Activated CD4-positive, alpha-beta memory T cell treated with anti-CD3 and anti-CD28 coated beads, Interleukin-2, amount 10 ng/mL, durations not matched to agents 7 days and 5 days (primary cell): ENCODE measurements around the gene BBC3. TPM values are rescaled to one million over a fixed set of nuclear protein-coding genes. Genes with fewer than 3 reads are reported as not detected.
"Not testable (repeated sequence)": the region's sequence is repeated elsewhere in the genome, so short reads cannot be mapped to it uniquely, and the experiment has no call there.

ENCODE experiments used
- CTCF ChIA-PET: fragments of 350-600 bp; sonication (Branson Sonifier 250); formaldehyde crosslinking; loops from one replicate; lab custom pipeline; 2021; ENCODE audit warnings: antibody characterized with exemption, inconsistent platforms; lab: Charles Lee
- POLR2A ChIA-PET: fragments of 350-600 bp; sonication (Branson Sonifier 250); formaldehyde crosslinking; loops from one replicate; lab custom pipeline; 2021; ENCODE audit warnings: antibody characterized with exemption; lab: Charles Lee
- DNase-seq: peaks from one replicate; pipeline ENCODE4 v3.0.0-alpha.2; 2020
- H3K27ac Mint-ChIP-seq: one replicate; pipeline ENCODE4 v1.8.0; 2021; ENCODE audit warnings: mild to moderate bottlenecking, mixed read lengths
- H3K27me3 Mint-ChIP-seq: one replicate; pipeline ENCODE4 v1.8.0; 2021; ENCODE audit warnings: mixed read lengths
- H3K36me3 Mint-ChIP-seq: one replicate; pipeline ENCODE4 v1.8.0; 2021; ENCODE audit warnings: low read depth, mixed read lengths
- H3K4me1 Mint-ChIP-seq: one replicate; pipeline ENCODE4 v1.8.0; 2021; ENCODE audit warnings: mixed read lengths
- H3K4me3 Mint-ChIP-seq: one replicate; pipeline ENCODE4 v1.8.0; 2021; ENCODE audit warnings: mild to moderate bottlenecking, mixed read lengths
- H3K9me3 Mint-ChIP-seq: one replicate; pipeline ENCODE4 v1.8.0; 2021; ENCODE audit warnings: mixed read lengths
- total RNA-seq, 2 experiments: library from RNA; stranded (reverse); gene quantifications; one replicate each; pipeline ENCODE4 v1.2.3, GENCODE V29; 2021

Gene BBC3
- total RNA-seq, 2 experiments from 2014 or later: 17.3 to 19.0 TPM

DNA sequence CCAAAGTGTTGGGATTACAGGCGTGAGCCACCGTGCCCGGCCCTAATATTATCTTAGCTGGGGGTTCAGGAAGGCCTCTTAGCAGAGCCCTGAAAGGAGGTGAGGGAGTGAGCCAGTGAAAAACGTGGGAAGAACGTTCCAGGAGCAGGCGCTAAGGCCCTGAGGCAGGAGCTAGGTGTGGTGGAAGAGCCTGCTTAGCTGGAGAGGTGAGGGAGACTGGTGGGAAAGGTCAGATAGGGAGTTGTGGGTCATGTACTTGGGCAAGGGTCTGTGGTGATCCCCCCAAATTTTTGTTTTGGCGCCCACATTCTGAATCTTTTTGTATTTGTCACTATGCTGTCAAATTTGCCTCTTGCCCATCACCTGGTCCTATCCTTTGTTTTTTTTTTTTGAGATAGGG is 38.6 kb upstream of the BBC3 start:
- Mint-ChIP-seq H3K27me3 (no peaks in the 10 kb centered on the region), H3K36me3 (peaks cover 36% of the 10 kb centered on the region), H3K4me3 (no peak overlapping the region), H3K9me3 (no peaks in the 10 kb centered on the region), H3K27ac (no peak overlapping the region), H3K4me1 (peaks cover 10% of the 10 kb centered on the region)
- POLR2A ChIA-PET: interaction anchor here (0.9 to 3.9 kb wide), 2 partner anchors 10 to 13 kb away, joined by 4 to 12 read pairs; partner anchors contain the start of gene CCDC9
- DNase-seq: no peak
- CTCF ChIA-PET: no interaction called here

DNA sequence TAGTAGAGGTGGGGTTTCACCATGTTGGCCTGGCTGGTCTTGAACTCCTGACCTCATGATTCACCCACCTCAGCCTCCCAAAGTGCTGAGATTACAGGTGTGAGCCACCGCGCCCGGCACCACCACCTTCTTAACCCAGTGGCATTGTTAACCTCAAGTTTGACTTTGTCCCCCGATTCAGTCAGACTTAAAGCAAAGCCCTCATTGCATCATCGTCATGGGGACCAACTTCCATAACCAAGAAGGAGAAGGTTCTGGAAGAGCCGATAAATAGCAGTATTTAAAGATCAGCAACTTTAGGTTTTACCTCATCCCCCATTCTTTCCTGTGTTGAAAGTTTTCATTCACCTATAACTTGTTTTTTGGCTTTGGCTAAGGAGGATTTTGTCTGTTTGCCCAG is 37.0 kb upstream of the BBC3 start:
- Mint-ChIP-seq H3K4me1 (peaks cover 9% of the 10 kb centered on the region), H3K9me3 (no peaks in the 10 kb centered on the region), H3K4me3 (no peak overlapping the region), H3K27ac (no peak overlapping the region), H3K36me3 (peaks cover 41% of the 10 kb centered on the region), H3K27me3 (no peaks in the 10 kb centered on the region)
- no peak for DNase-seq
- ChIA-PET CTCF (no interaction called here), POLR2A (no interaction called here)

DNA sequence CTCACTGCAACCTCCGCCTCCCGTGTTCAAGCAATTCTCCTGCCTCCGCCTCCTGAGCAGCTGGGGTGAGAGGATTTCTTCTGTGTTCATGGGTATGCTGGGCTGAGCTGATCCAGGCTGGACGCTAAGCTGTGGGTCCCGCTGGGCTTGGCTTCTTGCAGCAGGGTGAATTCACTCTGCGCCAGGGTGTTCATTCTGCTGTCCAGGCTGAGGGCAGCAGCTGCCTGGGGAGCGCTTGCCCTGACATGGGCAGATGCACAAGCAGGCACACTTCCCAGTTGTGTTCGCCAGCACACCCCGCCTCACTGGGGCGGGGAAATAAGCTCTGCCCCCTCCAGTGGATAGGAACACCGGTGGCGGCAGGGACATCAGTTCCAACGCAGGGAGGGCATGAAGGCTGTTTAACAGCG is 36.4 kb upstream of the BBC3 start:
- Mint-ChIP-seq H3K27ac (no peak overlapping the region), H3K36me3 (peaks cover 47% of the 10 kb centered on the region), H3K4me3 (no peak overlapping the region), H3K9me3 (no peaks in the 10 kb centered on the region), H3K27me3 (no peaks in the 10 kb centered on the region), H3K4me1 (peaks cover 5% of the 10 kb centered on the region)
- ChIA-PET POLR2A (interaction anchor here (1.1 kb wide), 1 partner anchor 11 kb away, joined by 4 read pairs; the partner anchor contains the start of gene CCDC9), CTCF (no interaction called here)
- no peak for DNase-seq

DNA sequence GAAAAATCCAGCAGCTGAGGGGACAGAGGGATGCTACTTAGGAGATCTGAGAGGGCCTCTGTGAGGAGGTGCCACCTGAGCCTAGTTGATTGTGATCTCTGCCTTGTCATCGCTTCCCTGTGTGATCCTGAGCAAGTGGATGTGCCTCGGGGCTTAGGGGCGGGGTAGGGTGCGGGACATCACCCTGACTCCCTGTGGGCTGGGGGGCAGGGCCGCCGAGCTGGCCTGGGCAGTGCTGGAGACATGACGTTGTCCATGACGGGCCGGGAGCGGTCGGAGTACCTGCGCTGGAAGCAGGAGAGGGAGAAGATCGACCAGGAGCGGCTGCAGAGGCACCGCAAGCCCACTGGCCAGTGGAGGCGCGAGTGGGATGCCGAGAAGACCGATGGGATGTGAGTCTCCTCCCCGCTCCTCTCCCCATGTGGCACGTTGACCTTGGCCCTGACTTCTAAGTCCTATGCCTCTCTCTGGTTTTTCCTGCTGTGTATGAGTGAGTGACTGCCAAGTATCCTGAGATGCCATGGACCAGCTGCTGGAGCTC is 35.5 kb upstream of the BBC3 start:
- DNase-seq: no peak
- Mint-ChIP-seq H3K27me3 (no peaks in the 10 kb centered on the region), H3K9me3 (no peaks in the 10 kb centered on the region), H3K36me3 (peaks cover 48% of the 10 kb centered on the region), H3K27ac (no peak overlapping the region), H3K4me3 (no peak overlapping the region), H3K4me1 (peaks cover 3% of the 10 kb centered on the region)
- POLR2A ChIA-PET: interaction anchor here (1.1 kb wide), 1 partner anchor 10 kb away, joined by 4 read pairs; the partner anchor contains the start of gene CCDC9
- CTCF ChIA-PET: no interaction called here

DNA sequence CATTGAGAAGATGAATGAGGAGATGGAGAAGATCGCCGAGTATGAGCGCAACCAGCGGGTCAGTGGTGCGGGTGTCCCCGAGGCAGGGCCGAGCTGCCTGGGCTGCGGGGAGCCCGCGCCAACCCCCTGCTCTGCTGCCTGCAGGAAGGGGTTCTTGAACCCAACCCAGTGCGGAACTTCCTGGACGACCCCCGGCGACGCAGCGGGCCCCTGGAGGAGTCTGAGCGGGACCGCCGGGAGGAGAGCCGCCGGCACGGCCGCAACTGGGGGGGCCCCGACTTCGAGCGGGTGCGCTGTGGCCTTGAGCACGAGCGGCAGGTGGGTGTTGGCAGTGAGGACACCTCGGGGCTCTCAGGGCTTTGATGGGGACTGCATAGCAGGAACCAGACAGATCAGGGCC is 33.6 kb upstream of the BBC3 start:
- no peak overlapping the region for H3K27ac Mint-ChIP-seq
- peaks cover 50% of the 10 kb centered on the region for H3K36me3 Mint-ChIP-seq
- H3K4me3 Mint-ChIP-seq: no peak overlapping the region
- no peaks in the 10 kb centered on the region for H3K9me3 Mint-ChIP-seq
- H3K4me1 Mint-ChIP-seq: peaks cover 13% of the 10 kb centered on the region
- no peaks in the 10 kb centered on the region for H3K27me3 Mint-ChIP-seq
- no peak for DNase-seq
- CTCF ChIA-PET: no interaction called here
- POLR2A ChIA-PET: interaction anchor here (4.1 kb wide), 1 partner anchor 9 kb away, joined by 15 read pairs; no protein-coding TSS in a partner anchor

DNA sequence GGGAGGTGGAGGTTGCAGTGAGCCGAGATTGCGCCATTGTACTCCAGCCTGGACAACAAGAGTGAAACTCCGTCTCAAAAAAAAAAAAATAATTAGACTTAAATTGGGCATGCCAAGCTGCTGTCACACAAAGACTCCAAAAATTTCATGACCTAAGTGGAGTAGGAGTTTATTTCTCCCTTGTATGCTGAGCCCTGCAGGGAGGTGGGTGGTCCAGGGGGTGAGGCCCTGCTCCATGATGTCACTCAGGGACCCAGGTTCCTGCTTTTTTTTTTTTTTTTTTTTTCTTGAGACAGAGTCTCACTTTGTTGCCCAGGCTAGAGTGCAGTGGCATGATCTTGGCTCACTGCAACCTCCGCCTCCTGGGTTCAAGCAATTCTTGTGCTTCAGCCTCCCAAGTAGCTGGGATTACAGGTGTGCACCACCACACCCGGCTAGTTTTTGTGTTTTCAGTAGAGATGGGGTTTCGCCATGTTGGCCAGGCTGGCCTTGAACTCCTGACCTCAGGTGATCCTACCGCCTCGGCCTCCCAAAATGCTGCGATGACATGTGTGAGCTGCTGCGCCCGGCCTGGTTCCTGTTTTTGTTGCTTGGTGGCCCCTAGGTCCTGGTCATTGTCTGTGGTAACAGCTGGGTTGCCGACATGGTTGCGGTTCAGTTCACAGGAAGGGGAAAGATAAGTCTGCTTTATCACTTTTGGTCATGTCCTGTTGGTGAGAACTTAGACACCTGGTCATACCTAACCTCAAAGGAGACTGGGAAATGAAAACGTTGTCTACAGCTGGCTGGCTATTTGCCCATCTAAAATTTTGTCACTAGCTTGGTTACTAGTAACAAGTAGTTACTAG is 31.2 kb upstream of the BBC3 start:
- H3K27me3 Mint-ChIP-seq, H3K9me3 Mint-ChIP-seq, H3K4me3 Mint-ChIP-seq, DNase-seq, H3K27ac Mint-ChIP-seq: not testable (repeated sequence)
- POLR2A ChIA-PET: interaction anchor here (4.1 kb wide), 1 partner anchor 12 kb away, joined by 15 read pairs; no protein-coding TSS in a partner anchor
- CTCF ChIA-PET: interaction anchor here (0.7 to 1.6 kb wide), 3 partner anchors 18 to 319 kb away, joined by 3 to 4 read pairs (median 3); no protein-coding TSS in a partner anchor
- Mint-ChIP-seq H3K36me3 (peaks cover 61% of the 10 kb centered on the region), H3K4me1 (peaks cover 38% of the 10 kb centered on the region)

DNA sequence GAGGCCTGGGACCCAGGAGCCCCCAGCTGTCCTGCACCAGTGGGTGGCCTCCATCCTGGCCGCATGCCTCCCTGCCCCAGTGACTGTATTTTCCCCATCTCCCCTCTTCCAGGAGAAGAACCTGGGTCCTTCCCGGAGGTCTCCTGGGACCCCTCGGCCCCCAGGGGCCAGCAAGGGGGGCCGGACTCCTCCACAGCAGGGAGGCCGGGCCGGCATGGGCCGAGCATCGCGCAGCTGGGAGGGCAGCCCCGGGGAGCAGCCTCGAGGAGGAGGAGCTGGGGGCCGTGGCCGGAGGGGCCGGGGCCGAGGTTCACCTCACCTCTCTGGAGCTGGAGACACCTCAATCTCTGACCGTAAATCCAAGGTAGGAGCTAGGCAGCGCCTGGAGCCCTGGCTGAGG is 29.5 kb upstream of the BBC3 start:
- DNase-seq: no peak
- Mint-ChIP-seq H3K9me3 (no peaks in the 10 kb centered on the region), H3K27ac (no peak overlapping the region), H3K4me1 (peaks cover 43% of the 10 kb centered on the region), H3K4me3 (no peak overlapping the region), H3K36me3 (peaks cover 50% of the 10 kb centered on the region), H3K27me3 (no peaks in the 10 kb centered on the region)
- ChIA-PET CTCF (interaction anchor here (1.4 to 1.6 kb wide), 2 partner anchors 17 to 50 kb away, joined by 3 to 4 read pairs; no protein-coding TSS in a partner anchor), POLR2A (interaction anchor here (2.5 to 2.7 kb wide), 2 partner anchors 11 to 13 kb away, joined by 12 to 13 read pairs; no protein-coding TSS in a partner anchor)

DNA sequence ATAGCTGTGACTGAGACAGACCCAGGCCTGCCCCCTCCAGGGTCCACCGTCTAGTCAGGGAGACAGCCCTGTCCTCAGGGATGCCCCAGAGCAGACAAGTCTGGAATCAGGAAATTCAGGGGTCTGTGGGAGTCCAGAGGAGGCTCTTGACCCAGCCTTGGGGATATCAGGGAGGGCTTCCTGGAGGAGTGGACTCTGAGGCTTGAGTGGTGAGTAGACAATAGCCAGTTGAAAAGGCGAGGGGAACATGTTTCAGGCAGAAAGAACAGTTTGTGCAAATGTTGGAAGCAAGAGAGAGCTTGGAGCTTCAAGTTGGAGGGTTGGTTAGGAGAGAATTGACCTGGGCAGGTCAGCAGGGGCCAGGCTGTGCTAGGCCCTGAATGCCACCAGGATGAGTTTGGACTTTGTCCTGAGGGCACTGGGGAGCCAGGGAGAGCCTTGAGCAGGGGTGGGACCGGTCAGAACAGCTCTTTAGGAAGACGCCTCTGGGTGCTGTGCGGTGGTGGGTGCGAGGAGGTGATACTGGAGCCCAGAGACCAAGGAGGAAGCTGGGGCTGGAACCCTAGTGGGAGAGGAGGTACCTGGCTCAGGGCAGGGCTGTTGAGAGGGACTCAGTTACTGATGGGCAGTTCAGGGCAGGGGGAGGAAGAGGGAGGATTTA is 28.0 kb upstream of the BBC3 start:
- ChIA-PET POLR2A (interaction anchor here (2.5 to 2.7 kb wide), 2 partner anchors 12 to 15 kb away, joined by 12 to 13 read pairs; no protein-coding TSS in a partner anchor), CTCF (interaction anchor here (0.6 to 1.4 kb wide), 2 partner anchors 15 to 180 kb away, joined by 3 read pairs; no protein-coding TSS in a partner anchor)
- Mint-ChIP-seq H3K9me3 (no peaks in the 10 kb centered on the region), H3K4me3 (peak overlapping the region; percentile 49), H3K27ac (peak overlapping the region; percentile 28), H3K27me3 (no peaks in the 10 kb centered on the region), H3K36me3 (peaks cover 42% of the 10 kb centered on the region), H3K4me1 (peaks cover 43% of the 10 kb centered on the region)
- DNase-seq: no peak

DNA sequence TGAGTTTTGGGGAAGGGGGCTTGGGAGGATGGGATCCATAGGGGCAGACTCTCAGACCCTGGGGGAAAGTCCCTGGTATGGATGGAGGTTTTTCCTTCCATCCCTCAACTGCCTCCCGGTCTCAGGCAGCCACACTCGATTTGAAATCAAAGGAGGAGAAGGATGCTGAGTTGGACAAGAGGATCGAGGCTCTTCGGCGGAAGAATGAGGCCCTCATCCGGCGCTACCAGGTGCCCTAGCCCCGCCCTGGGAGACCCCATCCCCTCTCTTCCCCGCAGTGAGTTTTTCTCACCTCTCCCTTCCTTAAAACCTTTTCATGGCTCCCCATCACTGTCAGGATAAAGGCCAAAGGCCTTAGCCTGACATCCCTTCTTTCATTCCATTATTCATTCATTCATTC is 27.4 kb upstream of the BBC3 start:
- Mint-ChIP-seq H3K9me3 (no peaks in the 10 kb centered on the region), H3K4me1 (peaks cover 43% of the 10 kb centered on the region), H3K4me3 (peak overlapping the region; percentile 85), H3K36me3 (peaks cover 42% of the 10 kb centered on the region), H3K27me3 (no peaks in the 10 kb centered on the region), H3K27ac (peak overlapping the region; percentile 28)
- ChIA-PET CTCF (no interaction called here), POLR2A (interaction anchor here (2.5 kb wide), 1 partner anchor 16 kb away, joined by 13 read pairs; no protein-coding TSS in a partner anchor)
- no peak for DNase-seq

DNA sequence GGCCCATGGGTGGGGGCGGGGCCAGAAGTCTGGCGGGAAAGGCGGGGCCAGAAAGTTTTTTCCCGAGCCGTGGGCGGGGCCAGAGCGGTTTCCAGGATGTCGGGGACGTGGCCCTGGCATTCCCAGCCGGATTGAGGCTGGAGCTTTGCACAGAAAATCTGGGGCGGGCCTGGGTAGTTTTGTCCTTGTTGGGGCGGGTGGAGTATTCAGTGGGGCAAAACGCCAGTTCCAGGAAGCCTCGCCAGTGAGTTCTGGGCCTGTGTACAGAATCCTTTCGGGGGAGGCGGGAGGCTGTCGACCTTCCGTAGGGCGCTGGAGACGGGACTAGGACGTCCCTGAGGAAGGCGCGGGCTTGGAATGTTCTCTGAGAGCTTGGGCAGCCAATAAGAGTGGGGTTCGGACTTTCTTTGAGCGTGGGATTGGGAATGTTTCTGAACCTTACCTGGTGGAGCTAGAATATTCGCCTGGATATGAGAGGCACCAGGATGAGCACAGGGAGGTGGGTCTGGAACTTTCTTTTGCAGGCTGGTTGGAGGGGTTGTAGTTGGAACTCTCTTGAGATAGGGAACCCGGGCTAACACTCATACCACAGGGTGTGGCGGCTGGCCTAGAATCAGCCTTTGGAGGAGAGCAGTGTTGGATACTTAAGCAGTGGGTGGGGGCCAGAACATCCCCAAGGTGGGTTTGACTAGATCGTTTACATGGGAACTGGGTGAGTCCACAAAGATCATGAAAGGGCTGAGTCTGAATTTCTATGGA is 26.6 kb upstream of the BBC3 start:
- POLR2A ChIA-PET: interaction anchor here (1.2 to 3.0 kb wide), 8 partner anchors 12 to 146 kb away, joined by 3 to 85 read pairs (median 12); partner anchors contain the start of gene INAFM1
- H3K9me3 Mint-ChIP-seq: no peaks in the 10 kb centered on the region

DNA sequence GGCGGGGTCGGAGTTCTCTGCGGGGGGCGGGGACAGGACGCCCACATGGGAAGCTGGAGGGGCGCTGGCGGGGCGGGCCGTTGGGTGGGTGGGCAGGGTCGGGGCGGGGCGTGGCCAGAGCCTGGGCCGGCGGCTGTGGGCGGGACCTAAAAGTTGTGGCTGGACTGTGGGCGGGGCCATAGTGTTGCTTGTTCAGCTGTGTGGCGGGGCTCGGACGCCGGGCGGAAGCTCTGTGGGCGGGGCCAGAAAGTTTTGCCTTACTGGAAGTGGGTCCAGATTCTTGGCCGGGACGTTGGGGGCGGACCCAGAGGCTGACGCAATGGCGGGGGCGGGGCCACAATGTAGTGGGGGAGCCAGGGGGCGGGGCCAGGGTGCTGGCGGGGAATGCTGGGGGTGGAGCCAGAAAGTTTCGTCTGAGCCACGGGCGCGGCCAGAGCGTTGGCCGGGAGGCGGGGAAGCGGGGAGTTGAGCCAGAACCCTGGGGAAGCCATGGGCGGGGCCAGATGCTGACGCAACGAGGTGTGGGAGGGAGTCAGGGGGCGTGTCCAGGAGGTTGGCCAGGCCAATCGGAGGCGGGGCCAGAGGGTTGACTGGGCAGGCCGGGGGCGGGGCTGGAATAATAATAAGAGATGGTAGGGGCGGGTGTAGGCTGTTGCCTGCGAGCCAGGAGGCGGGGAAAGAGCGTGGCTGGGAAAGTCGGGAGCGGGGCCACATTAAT is 25.9 kb upstream of the BBC3 start:
- Mint-ChIP-seq H3K9me3 (no peaks in the 10 kb centered on the region), H3K27me3 (no peaks in the 10 kb centered on the region), H3K36me3 (peaks cover 35% of the 10 kb centered on the region), H3K4me3 (peak overlapping the region; percentile 85), H3K4me1 (peaks cover 40% of the 10 kb centered on the region), H3K27ac (peak overlapping the region; percentile 85)
- ChIA-PET CTCF (interaction anchor here (0.6 to 3.6 kb wide), 14 partner anchors 11 to 499 kb away, joined by 3 to 73 read pairs (median 3); no protein-coding TSS in a partner anchor), POLR2A (interaction anchor here (0.8 to 3.9 kb wide), 22 partner anchors 9 to 542 kb away, joined by 3 to 85 read pairs (median 4); partner anchors contain the start of genes ARHGAP35, INAFM1 and ZC3H4)
- DNase-seq: peak; percentile 100

More for the DNA sequence above, 26.6 kb upstream of the BBC3 start:
- Mint-ChIP-seq H3K27ac (peak overlapping the region; percentile 85), H3K36me3 (peaks cover 38% of the 10 kb centered on the region), H3K27me3 (no peaks in the 10 kb centered on the region), H3K4me3 (peak overlapping the region; percentile 85), H3K4me1 (peaks cover 42% of the 10 kb centered on the region)
- CTCF ChIA-PET: interaction anchor here (0.8 to 3.6 kb wide), 4 partner anchors 12 to 163 kb away, joined by 3 to 73 read pairs (median 6); no protein-coding TSS in a partner anchor
- no peak for DNase-seq
